Activated CD8-positive, alpha-beta memory T cell treated with anti-CD3 and anti-CD28 coated beads, Interleukin-2, amount 50 U/mL, for 1 hour (primary cell): Measurements from ENCODE around the gene TMEM39A.

Source experiments
- DNase-seq: peaks from one replicate; pipeline ENCODE4 v3.0.0-alpha.2; 2020; ENCODE audit errors: extremely low read depth

TMEM39A gene

DNA sequence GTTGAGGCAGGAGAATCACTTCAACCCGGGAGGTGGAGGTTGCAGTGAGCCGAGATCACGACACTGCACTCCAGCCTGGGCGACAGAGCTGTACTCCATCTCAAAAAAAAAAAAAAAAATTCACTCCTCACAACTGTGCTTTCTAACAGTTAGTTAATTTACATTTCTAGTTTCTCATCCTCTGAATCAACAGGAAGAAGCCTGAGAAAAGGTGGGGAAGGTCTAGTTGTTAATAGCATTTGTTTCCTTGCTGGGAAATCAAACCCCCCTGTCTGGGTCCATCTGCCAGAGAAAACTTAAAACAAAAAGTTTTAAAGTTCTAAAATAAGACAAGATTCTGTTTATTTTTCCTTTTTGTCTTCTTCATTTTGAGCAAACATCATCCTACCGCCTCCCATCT, 62.3 kb downstream of the TMEM39A start:
- DNase-seq = no peak

DNA sequence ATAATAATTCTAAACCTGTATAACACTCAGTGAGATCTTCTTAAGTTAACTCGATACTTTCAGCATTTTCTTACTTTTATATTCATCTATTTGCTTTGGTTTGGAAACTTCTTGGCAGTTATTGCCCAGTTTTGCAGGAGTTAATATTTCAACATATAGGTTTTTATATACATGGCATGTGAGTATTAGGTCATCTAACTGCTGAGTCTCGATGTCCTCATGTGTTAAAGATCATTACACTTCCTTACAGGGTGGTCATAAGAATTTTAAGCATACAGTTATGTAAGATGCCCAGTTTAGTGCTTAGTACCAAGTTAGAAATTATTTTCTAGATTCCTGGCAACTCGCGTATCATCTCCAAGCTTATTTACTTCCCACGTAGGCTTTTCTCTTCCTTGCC, 62.9 kb downstream of the TMEM39A start:
- no peak for DNase-seq

DNA sequence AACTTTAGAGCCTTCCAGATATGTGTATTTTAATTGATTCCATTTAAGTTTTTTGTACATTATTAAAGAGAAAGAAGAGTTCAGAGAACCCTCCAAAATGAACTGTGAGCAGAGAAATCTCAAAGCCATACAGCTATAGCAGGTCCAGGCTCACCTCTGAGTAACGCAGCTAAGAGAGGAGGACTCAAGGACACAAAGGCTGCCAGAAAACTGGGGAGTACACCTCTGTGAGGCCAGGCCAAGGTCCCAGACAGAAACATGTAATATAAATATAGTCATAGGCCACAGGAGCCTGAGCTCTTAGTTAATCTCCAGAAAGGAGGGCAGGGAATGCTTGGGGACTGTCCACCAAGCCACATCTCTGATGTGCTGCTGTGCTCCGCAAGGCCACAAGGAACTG, 66.5 kb downstream of the TMEM39A start:
- DNase-seq = no peak

DNA sequence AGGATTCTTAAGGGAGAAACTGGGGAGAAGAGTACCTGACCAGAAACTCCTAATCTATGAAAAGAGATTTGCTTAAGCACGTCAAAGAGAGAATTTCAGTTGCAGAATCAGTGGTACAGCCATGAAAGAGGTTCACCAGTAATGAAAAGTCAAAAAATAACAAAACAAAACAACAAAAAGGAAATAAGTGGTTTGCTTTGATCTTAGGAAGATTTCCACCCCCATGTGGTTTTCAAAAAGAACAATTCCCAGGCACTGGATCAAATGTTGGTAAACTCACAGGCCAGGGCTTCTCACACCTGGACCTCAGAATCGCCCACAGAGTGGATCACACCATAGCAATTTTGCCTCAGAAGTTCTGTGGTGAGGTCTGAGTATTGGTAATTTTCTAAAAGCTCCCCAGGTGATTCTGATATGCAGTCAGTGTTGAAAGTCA, 67.5 kb downstream of the TMEM39A start:
- DNase-seq = no peak

DNA sequence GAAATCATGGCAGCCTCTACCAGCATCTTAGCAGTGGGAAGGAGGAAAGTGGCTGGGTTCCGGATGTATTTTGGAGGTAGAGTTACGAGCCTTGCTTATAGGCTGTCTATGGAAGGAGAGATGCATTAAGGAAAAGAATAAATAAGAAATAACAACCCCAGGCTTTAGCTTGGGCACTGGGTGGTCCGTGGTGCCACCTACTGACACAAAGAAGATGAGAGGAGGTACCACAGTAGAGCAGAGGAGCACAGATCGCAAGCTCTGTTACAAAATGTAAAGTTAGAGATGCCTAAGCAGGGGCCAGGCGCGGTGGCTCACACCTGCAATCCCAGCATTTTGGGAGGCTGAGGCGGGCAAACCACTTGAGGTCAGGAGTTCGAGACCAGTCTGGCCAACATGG, 74.8 kb downstream of the TMEM39A start:
- DNase-seq = no peak

DNA sequence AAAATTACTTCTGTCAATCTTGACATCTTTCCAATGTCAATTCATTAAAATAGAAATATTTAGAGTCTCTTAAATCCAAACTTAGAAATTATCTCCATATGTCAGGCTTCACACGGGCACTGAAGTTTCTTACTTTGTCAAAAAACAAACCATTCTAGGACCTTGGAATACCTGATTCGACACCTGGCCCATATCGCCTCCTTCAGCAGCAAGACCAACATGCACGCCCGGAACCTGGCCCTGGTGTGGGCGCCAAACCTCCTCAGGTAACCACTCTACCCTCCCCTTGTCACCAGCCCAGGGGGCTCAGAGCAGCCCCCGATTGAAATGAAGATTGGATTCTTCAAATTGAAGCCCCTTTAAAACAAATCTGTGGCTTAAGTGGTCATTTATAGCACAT, 81.3 kb downstream of the TMEM39A start:
- DNase-seq = no peak

DNA sequence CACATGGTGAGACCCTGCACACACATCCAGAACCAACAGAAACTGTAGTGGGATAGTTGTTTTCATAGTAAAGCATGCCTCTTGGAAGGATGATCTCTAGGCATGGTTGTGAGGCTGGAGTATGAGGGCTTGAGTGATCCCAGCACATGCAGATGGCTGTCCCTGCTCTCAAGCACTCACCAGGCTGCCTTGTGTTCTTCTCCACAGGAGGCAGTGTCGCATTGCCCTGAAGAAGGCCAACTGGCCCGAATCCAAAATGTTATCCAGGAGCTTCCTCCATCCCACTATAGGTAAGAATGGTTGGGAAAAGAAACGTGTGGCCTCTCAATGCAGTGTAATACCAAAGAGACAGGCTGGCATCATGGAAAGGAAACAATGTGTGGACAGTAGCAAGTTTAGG, 82.7 kb downstream of the TMEM39A start:
- DNase-seq = no peak
